Liver (tissue), 9 donors: ENCODE data around the gene FAM193A. TPM values are rescaled to one million over a fixed set of nuclear protein-coding genes. Genes with fewer than 3 reads are reported as not detected.

Source experiments
- DNase-seq: peaks from one replicate; pipeline ENCODE4 v3.0.0-alpha.2; 2017; ENCODE audit warnings: low spot score
- H3K27ac ChIP-seq, 2 donors: one replicate each; pipeline ENCODE4 v1.7.0; 2013; ENCODE audit warnings: inconsistent platforms in 2 of 2, low read length in 2 of 2, control low read depth in 1 of 2, low read depth in 1 of 2, mild to moderate bottlenecking in 1 of 2
- H3K27me3 ChIP-seq, 4 donors: one replicate each; pipeline versions ENCODE4 v1.6.1 to v1.7.0; 2013; ENCODE audit warnings: low read length in 3 of 4, inconsistent platforms in 1 of 4, mild to moderate bottlenecking in 1 of 4, moderate library complexity in 1 of 4; ENCODE audit not compliant: control insufficient read depth in 4 of 4, insufficient read depth in 4 of 4
- H3K36me3 ChIP-seq, 4 donors: one replicate each; pipeline versions ENCODE4 v1.6.1 to v1.7.0; 2013; ENCODE audit warnings: low read length in 3 of 4, mild to moderate bottlenecking in 3 of 4, low read depth in 1 of 4, moderate library complexity in 1 of 4; ENCODE audit not compliant: control insufficient read depth in 4 of 4, insufficient read depth in 3 of 4
- H3K4me1 ChIP-seq, 4 donors: one replicate each; pipeline versions ENCODE4 v1.6.1 to v1.7.0; 2013; ENCODE audit warnings: low read length in 3 of 4, mild to moderate bottlenecking in 3 of 4, moderate library complexity in 1 of 4; ENCODE audit not compliant: control insufficient read depth in 4 of 4, insufficient read depth in 4 of 4
- H3K4me3 ChIP-seq, 3 donors: one replicate each; pipeline versions ENCODE4 v1.6.1 to v1.7.0; 2013; ENCODE audit warnings: low read length in 3 of 3, control low read depth in 1 of 3, low read depth in 1 of 3, mild to moderate bottlenecking in 1 of 3
- H3K9ac ChIP-seq, 2 donors: one replicate each; pipeline ENCODE4 v1.7.0; 2013; ENCODE audit warnings: low read length in 2 of 2, mild to moderate bottlenecking in 2 of 2, moderate library complexity in 2 of 2, control low read depth in 1 of 2, low read depth in 1 of 2
- H3K9me3 ChIP-seq, 4 donors: one replicate each; pipeline versions ENCODE4 v1.6.1 to v1.7.0; 2013; ENCODE audit warnings: low read length in 3 of 4; ENCODE audit not compliant: control insufficient read depth in 4 of 4
- FOXA1 ChIP-seq: IDR thresholded peaks from 2 replicates; pipeline ENCODE4 v1.6.1; 2016; ENCODE audit warnings: antibody characterized with exemption
- FOXA2 ChIP-seq: IDR thresholded peaks from 2 replicates; pipeline ENCODE4 v1.6.1; 2016; ENCODE audit warnings: antibody characterized with exemption
- GABPA ChIP-seq, 2 donors: IDR thresholded peaks in 1 of 2; conservative IDR thresholded peaks in 1 of 2; 2 replicates each; pipeline ENCODE4 v1.6.1; 2016; ENCODE audit warnings: antibody characterized with exemption in 2 of 2, mild to moderate bottlenecking in 1 of 2, moderate library complexity in 1 of 2
- HNF4A ChIP-seq, 2 donors: conservative IDR thresholded peaks; 2 replicates each; pipeline ENCODE4 v1.6.1; 2016; ENCODE audit warnings: antibody characterized with exemption in 2 of 2, mild to moderate bottlenecking in 2 of 2
- HNF4G ChIP-seq: IDR thresholded peaks from 2 replicates; pipeline ENCODE4 v1.6.1; 2016; ENCODE audit warnings: antibody characterized with exemption
- JUND ChIP-seq, 2 donors: IDR thresholded peaks; 2 replicates each; pipeline ENCODE4 v1.6.1; 2016; ENCODE audit warnings: antibody characterized with exemption in 2 of 2
- NR2F2 ChIP-seq: IDR thresholded peaks from 2 replicates; pipeline ENCODE4 v1.6.1; 2016; ENCODE audit warnings: antibody characterized with exemption
- RAD21 ChIP-seq, 2 donors: IDR thresholded peaks; 2 replicates each; pipeline ENCODE4 v1.6.1; 2016; ENCODE audit warnings: antibody characterized with exemption in 2 of 2, mild to moderate bottlenecking in 2 of 2
- RXRA ChIP-seq, 2 donors: IDR thresholded peaks; 2 replicates each; pipeline ENCODE4 v1.6.1; 2017 to 2018; ENCODE audit warnings: antibody characterized with exemption in 2 of 2, mild to moderate bottlenecking in 1 of 2
- TAF1 ChIP-seq: conservative IDR thresholded peaks from 2 replicates; pipeline ENCODE4 v1.6.1; 2016; ENCODE audit warnings: antibody characterized with exemption, mild to moderate bottlenecking
- YY1 ChIP-seq: IDR thresholded peaks from 2 replicates; pipeline ENCODE4 v1.6.1; 2016; ENCODE audit warnings: antibody characterized with exemption, mild to moderate bottlenecking
- WGBS: extraction: QIAGEN DNeasy Blood & Tissue Kit; methylation state at CpG from one replicate; pipeline ENCODE4 v1.1.7; 2013; 5-methylcytosine and 5-hydroxymethylcytosine counted together
- polyA plus RNA-seq, 2 donors: library from polyadenylated mRNA; stranded (reverse) in 1 of 2; unstranded in 1 of 2; fragments of 200-250 nt in 1 of 2; fragments of >200 nt in 1 of 2; fragmentation: Nextera tagmentation in 1 of 2; extraction: Ambion mirVana in 1 of 2; gene quantifications; one replicate each; pipeline versions ENCODE4 v1.2.1 to v1.2.3, GENCODE V29; 2013 to 2015
- total RNA-seq, 2 donors: library from RNA; depleted of rRNA; stranded (reverse); fragments of >200 nt; gene quantifications; one replicate each; pipeline ENCODE4 v1.2.3, GENCODE V29; 2014
- TF ChIP-seq, protein P1 (sequence below): IDR thresholded peaks from 2 replicates; pipeline ENCODE4 v1.6.1; 2016; ENCODE audit warnings: antibody characterized with exemption
- TF ChIP-seq, protein P2 (sequence below): IDR thresholded peaks from 2 replicates; pipeline ENCODE4 v1.6.1; 2016; ENCODE audit warnings: antibody characterized with exemption
- TF ChIP-seq, protein P3 (sequence below): fragments of 150-350 bp; IDR thresholded peaks from 2 replicates; pipeline ENCODE4 v1.5.1; 2017; ENCODE audit warnings: improper control_type of control experiment, low read depth, low read length; ENCODE audit not compliant: missing input control
- TF ChIP-seq, protein P4 (sequence below): IDR thresholded peaks from 2 replicates; pipeline ENCODE4 v1.6.1; 2016; ENCODE audit warnings: antibody characterized with exemption, mild to moderate bottlenecking
- TF ChIP-seq, protein P5 (sequence below): IDR thresholded peaks from 2 replicates; pipeline ENCODE4 v1.6.1; 2016; ENCODE audit warnings: antibody characterized with exemption
- donor health status: healthy.
- donor health status: healthy.
- donor health status: healthy.
- donor health status: healthy.
- donor health status: healthy.

FAM193A gene
- total and polyA plus RNA-seq, 4 donors = 3.9 to 10.2 (median 7.0) TPM

DNA sequence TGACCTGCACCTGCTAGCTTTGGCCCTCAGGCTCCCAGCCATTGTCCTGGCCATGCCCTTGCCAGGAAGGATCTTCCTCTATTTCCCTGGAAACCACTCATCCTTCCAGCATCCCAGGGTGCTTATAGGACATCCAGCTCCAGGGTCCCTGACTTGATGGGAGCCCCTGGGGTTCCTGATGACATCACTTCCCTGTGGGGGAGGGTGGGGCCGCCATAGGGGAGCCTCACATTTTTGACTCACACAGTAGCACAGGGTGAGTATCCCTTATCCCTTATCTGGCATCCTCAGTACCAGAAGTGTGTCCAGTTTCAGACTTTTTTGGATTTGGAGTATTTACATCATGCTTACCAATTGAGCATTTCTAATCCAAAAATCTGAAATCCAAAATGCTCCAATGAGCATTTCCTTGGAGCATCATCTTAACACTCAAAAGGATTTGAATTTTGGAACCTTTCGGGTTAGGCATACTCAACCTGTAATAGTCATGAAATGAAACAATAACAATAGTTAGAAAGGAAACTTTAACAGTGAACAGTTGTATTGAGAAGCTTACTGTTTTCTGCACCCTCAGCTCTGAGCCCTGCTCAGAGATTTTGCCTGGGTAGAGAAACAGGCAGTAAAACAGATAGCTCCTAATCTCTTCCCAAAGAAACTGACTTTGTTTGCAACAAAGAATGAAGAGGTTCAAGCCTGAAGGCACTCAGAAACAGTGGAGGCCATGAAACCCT lies 197.6 kb downstream of the FAM193A start:
- H3K36me3 ChIP-seq = peaks cover 9 to 32% (median 11%) of the 10 kb centered on the region in 4 donors
- DNase-seq = no peak
- H3K9ac ChIP-seq = no peak overlapping the region
- TF ChIP-seq, protein P1, sequence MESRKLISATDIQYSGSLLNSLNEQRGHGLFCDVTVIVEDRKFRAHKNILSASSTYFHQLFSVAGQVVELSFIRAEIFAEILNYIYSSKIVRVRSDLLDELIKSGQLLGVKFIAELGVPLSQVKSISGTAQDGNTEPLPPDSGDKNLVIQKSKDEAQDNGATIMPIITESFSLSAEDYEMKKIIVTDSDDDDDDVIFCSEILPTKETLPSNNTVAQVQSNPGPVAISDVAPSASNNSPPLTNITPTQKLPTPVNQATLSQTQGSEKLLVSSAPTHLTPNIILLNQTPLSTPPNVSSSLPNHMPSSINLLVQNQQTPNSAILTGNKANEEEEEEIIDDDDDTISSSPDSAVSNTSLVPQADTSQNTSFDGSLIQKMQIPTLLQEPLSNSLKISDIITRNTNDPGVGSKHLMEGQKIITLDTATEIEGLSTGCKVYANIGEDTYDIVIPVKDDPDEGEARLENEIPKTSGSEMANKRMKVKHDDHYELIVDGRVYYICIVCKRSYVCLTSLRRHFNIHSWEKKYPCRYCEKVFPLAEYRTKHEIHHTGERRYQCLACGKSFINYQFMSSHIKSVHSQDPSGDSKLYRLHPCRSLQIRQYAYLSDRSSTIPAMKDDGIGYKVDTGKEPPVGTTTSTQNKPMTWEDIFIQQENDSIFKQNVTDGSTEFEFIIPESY = no peak
- TF ChIP-seq, protein P2, sequence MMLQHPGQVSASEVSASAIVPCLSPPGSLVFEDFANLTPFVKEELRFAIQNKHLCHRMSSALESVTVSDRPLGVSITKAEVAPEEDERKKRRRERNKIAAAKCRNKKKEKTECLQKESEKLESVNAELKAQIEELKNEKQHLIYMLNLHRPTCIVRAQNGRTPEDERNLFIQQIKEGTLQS = no peak
- TF ChIP-seq JUND (IDR thresholded peaks at IDR 0.05) (no peak), FOXA1 (no peak), HNF4G (no peak), YY1 (no peak), FOXA2 (no peak), GABPA (IDR thresholded peaks at IDR 0.05 in 1 of 2, conservative IDR thresholded peaks at IDR 0.05 in 1 of 2) (no peak), RXRA (IDR thresholded peaks at IDR 0.05) (no peak), RAD21 (IDR thresholded peaks at IDR 0.05) (no peak), NR2F2 (no peak), TAF1 (no peak), HNF4A (conservative IDR thresholded peaks at IDR 0.05) (no peak)
- TF ChIP-seq, protein P3, sequence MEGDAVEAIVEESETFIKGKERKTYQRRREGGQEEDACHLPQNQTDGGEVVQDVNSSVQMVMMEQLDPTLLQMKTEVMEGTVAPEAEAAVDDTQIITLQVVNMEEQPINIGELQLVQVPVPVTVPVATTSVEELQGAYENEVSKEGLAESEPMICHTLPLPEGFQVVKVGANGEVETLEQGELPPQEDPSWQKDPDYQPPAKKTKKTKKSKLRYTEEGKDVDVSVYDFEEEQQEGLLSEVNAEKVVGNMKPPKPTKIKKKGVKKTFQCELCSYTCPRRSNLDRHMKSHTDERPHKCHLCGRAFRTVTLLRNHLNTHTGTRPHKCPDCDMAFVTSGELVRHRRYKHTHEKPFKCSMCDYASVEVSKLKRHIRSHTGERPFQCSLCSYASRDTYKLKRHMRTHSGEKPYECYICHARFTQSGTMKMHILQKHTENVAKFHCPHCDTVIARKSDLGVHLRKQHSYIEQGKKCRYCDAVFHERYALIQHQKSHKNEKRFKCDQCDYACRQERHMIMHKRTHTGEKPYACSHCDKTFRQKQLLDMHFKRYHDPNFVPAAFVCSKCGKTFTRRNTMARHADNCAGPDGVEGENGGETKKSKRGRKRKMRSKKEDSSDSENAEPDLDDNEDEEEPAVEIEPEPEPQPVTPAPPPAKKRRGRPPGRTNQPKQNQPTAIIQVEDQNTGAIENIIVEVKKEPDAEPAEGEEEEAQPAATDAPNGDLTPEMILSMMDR = no peak
- TF ChIP-seq, protein P4, sequence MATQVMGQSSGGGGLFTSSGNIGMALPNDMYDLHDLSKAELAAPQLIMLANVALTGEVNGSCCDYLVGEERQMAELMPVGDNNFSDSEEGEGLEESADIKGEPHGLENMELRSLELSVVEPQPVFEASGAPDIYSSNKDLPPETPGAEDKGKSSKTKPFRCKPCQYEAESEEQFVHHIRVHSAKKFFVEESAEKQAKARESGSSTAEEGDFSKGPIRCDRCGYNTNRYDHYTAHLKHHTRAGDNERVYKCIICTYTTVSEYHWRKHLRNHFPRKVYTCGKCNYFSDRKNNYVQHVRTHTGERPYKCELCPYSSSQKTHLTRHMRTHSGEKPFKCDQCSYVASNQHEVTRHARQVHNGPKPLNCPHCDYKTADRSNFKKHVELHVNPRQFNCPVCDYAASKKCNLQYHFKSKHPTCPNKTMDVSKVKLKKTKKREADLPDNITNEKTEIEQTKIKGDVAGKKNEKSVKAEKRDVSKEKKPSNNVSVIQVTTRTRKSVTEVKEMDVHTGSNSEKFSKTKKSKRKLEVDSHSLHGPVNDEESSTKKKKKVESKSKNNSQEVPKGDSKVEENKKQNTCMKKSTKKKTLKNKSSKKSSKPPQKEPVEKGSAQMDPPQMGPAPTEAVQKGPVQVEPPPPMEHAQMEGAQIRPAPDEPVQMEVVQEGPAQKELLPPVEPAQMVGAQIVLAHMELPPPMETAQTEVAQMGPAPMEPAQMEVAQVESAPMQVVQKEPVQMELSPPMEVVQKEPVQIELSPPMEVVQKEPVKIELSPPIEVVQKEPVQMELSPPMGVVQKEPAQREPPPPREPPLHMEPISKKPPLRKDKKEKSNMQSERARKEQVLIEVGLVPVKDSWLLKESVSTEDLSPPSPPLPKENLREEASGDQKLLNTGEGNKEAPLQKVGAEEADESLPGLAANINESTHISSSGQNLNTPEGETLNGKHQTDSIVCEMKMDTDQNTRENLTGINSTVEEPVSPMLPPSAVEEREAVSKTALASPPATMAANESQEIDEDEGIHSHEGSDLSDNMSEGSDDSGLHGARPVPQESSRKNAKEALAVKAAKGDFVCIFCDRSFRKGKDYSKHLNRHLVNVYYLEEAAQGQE = no peak
- TF ChIP-seq, protein P5, sequence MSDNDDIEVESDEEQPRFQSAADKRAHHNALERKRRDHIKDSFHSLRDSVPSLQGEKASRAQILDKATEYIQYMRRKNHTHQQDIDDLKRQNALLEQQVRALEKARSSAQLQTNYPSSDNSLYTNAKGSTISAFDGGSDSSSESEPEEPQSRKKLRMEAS = no peak
- no peaks in the 10 kb centered on the region for H3K27me3 ChIP-seq
- H3K27ac ChIP-seq = no peak overlapping the region
- H3K9me3 ChIP-seq = no peaks in the 10 kb centered on the region
- WGBS = 92% methylated on average over 2 of the region's 2 CpGs
- no peak overlapping the region for H3K4me3 ChIP-seq
- no peaks in the 10 kb centered on the region for H3K4me1 ChIP-seq
